Measurements from ENCODE around the gene REXO5.
"Not testable (repeated sequence)": the region's sequence is repeated elsewhere in the genome, so short reads cannot be mapped to it uniquely, and the experiment has no call there.

REXO5 gene

GRCh38 chr16:20806168-20807050 is at the start of gene REXO5, which contains the start of gene ERI2:
TSS of gene REXO5 (plus strand) at chr16:20806527. CDS start at chr16:20806954, 427 bp downstream.
TSS of gene ERI2 (minus strand) at chr16:20806472. CDS start at chr16:20806430, 42 bp downstream.
- DNase-seq = peak; percentile 80 to 85

- no peak for DNase-seq
Measured at GRCh38 chr16:20760346-20760745, 46.0 kb upstream of the REXO5 start.

- DNase-seq = no peak
Measured at GRCh38 chr16:20761175-20761574, 45.2 kb upstream of the REXO5 start.

GRCh38 chr16:20762404-20763123 is 43.8 kb upstream of the REXO5 start:
- no peak for DNase-seq

- peak; percentile 52 to 61 for DNase-seq
Measured at GRCh38 chr16:20763461-20764232, 42.7 kb upstream of the REXO5 start, which contains the start of gene ACSM3. TSS of gene ACSM3 (plus strand) at chr16:20764014. CDS start at chr16:20770035, 6,021 bp downstream.

GRCh38 chr16:20764448-20764847 is 41.9 kb upstream of the REXO5 start:
- DNase-seq = not testable (repeated sequence)

- DNase-seq = no peak
Measured at GRCh38 chr16:20765732-20766131, 40.6 kb upstream of the REXO5 start.

GRCh38 chr16:20766294-20766693 is 40.0 kb upstream of the REXO5 start:
- DNase-seq = no peak

GRCh38 chr16:20767577-20767976 is 38.8 kb upstream of the REXO5 start:
- no peak for DNase-seq

GRCh38 chr16:20768121-20768520 is 38.2 kb upstream of the REXO5 start:
- DNase-seq = no peak

GRCh38 chr16:20768818-20769217 is 37.5 kb upstream of the REXO5 start:
- DNase-seq = no peak

GRCh38 chr16:20773679-20774078 is 32.6 kb upstream of the REXO5 start:
- no peak for DNase-seq

GRCh38 chr16:20774703-20775362 is 31.5 kb upstream of the REXO5 start:
- DNase-seq = peak; percentile 69 to 73

- DNase-seq = no peak
Measured at GRCh38 chr16:20781697-20782096, 24.6 kb upstream of the REXO5 start.

GRCh38 chr16:20782470-20782869 is 23.9 kb upstream of the REXO5 start:
- no peak for DNase-seq

- no peak for DNase-seq
Measured at GRCh38 chr16:20784204-20784603, 22.1 kb upstream of the REXO5 start.

- no peak for DNase-seq
Measured at GRCh38 chr16:20789130-20789529, 17.2 kb upstream of the REXO5 start.

GRCh38 chr16:20791923-20792612 is 14.3 kb upstream of the REXO5 start:
- no peak for DNase-seq

GRCh38 chr16:20798364-20798763 is 8.0 kb upstream of the REXO5 start:
- DNase-seq = no peak

- DNase-seq = no peak
Measured at GRCh38 chr16:20799599-20799998, 6.7 kb upstream of the REXO5 start.

GRCh38 chr16:20801278-20801677 is 5.0 kb upstream of the REXO5 start:
- DNase-seq = no peak

GRCh38 chr16:20803192-20803560 is 3.2 kb upstream of the REXO5 start:
- no peak for DNase-seq
